Activated naive CD8-positive, alpha-beta T cell treated with anti-CD3 and anti-CD28 coated beads, Interleukin-2, amount 50 U/mL, for 24 hours (primary cell): ENCODE data around the gene GRIFIN.

ENCODE experiments used
- ATAC-seq: fragments of 150-1000 bp; cut with Tn5 transposase; one replicate; pipeline ENCODE4 v1.10.0; 2021
- DNase-seq: peaks from one replicate; pipeline ENCODE4 v3.0.0; 2021
- H3K27ac Mint-ChIP-seq: one replicate; pipeline ENCODE4 v1.8.0; 2021; ENCODE audit warnings: mild to moderate bottlenecking, mixed read lengths
- H3K27me3 Mint-ChIP-seq: one replicate; pipeline ENCODE4 v1.8.0; 2021; ENCODE audit warnings: mixed read lengths
- H3K36me3 Mint-ChIP-seq: one replicate; pipeline ENCODE4 v1.8.0; 2021; ENCODE audit warnings: low read depth, mixed read lengths
- H3K4me1 Mint-ChIP-seq: one replicate; pipeline ENCODE4 v1.8.0; 2021; ENCODE audit warnings: mixed read lengths
- H3K4me3 Mint-ChIP-seq: one replicate; pipeline ENCODE4 v1.8.0; 2021; ENCODE audit warnings: mild to moderate bottlenecking, moderate library complexity, mixed read lengths
- H3K9me3 Mint-ChIP-seq: one replicate; pipeline ENCODE4 v1.8.0; 2021; ENCODE audit warnings: mixed read lengths

Gene GRIFIN

GRCh38 chr7:2507208-2507916 is 31.2 kb upstream of the GRIFIN start:
- H3K9me3 Mint-ChIP-seq: no peaks in the 10 kb centered on the region
- peaks cover 51% of the 10 kb centered on the region for H3K4me1 Mint-ChIP-seq
- DNase-seq (no peak), ATAC-seq (no peak)
- no peaks in the 10 kb centered on the region for H3K27me3 Mint-ChIP-seq
- no peak overlapping the region for H3K4me3 Mint-ChIP-seq
- H3K27ac Mint-ChIP-seq: no peak overlapping the region
- no peaks in the 10 kb centered on the region for H3K36me3 Mint-ChIP-seq

- ATAC-seq (no peak), DNase-seq (no peak)
- no peak overlapping the region for H3K4me3 Mint-ChIP-seq
- H3K27ac Mint-ChIP-seq: no peak overlapping the region
- peaks cover 32% of the 10 kb centered on the region for H3K4me1 Mint-ChIP-seq
- no peaks in the 10 kb centered on the region for H3K36me3 Mint-ChIP-seq
- H3K9me3 Mint-ChIP-seq: no peaks in the 10 kb centered on the region
- H3K27me3 Mint-ChIP-seq: no peaks in the 10 kb centered on the region
These were observed 29.2 kb upstream of the GRIFIN start for GRCh38 chr7:2505401-2505800.

- Mint-ChIP-seq H3K4me1 (peaks cover 28% of the 10 kb centered on the region), H3K9me3 (no peaks in the 10 kb centered on the region), H3K4me3 (no peak overlapping the region), H3K36me3 (no peaks in the 10 kb centered on the region), H3K27ac (no peak overlapping the region), H3K27me3 (no peaks in the 10 kb centered on the region)
- ATAC-seq: no peak
- DNase-seq: no peak
These were observed 28.7 kb upstream of the GRIFIN start for GRCh38 chr7:2504889-2505375.

GRCh38 chr7:2504128-2504888 is 28.1 kb upstream of the GRIFIN start:
- Mint-ChIP-seq H3K36me3 (no peaks in the 10 kb centered on the region), H3K9me3 (no peaks in the 10 kb centered on the region), H3K27me3 (no peaks in the 10 kb centered on the region), H3K4me3 (no peak overlapping the region), H3K4me1 (peaks cover 21% of the 10 kb centered on the region), H3K27ac (no peak overlapping the region)
- no peak for DNase-seq
- no peak for ATAC-seq

- peaks cover 11% of the 10 kb centered on the region for H3K4me1 Mint-ChIP-seq
- no peaks in the 10 kb centered on the region for H3K9me3 Mint-ChIP-seq
- no peaks in the 10 kb centered on the region for H3K27me3 Mint-ChIP-seq
- no peak overlapping the region for H3K27ac Mint-ChIP-seq
- ATAC-seq (no peak), DNase-seq (no peak)
- no peak overlapping the region for H3K4me3 Mint-ChIP-seq
- H3K36me3 Mint-ChIP-seq: no peaks in the 10 kb centered on the region
These were observed 27.1 kb upstream of the GRIFIN start for GRCh38 chr7:2503056-2503941.

- H3K4me3 Mint-ChIP-seq: no peak overlapping the region
- no peaks in the 10 kb centered on the region for H3K36me3 Mint-ChIP-seq
- no peak for ATAC-seq
- no peak overlapping the region for H3K27ac Mint-ChIP-seq
- no peaks in the 10 kb centered on the region for H3K27me3 Mint-ChIP-seq
- no peak for DNase-seq
- no peaks in the 10 kb centered on the region for H3K9me3 Mint-ChIP-seq
- peaks cover 6% of the 10 kb centered on the region for H3K4me1 Mint-ChIP-seq
These were observed 26.4 kb upstream of the GRIFIN start for GRCh38 chr7:2502647-2502966.

- Mint-ChIP-seq H3K27me3 (no peaks in the 10 kb centered on the region), H3K36me3 (no peaks in the 10 kb centered on the region), H3K9me3 (no peaks in the 10 kb centered on the region), H3K4me3 (no peak overlapping the region), H3K4me1 (peaks cover 6% of the 10 kb centered on the region), H3K27ac (no peak overlapping the region)
- DNase-seq: no peak
- no peak for ATAC-seq
These were observed 25.9 kb upstream of the GRIFIN start for GRCh38 chr7:2501947-2502646.

GRCh38 chr7:2500701-2501100 is 24.5 kb upstream of the GRIFIN start:
- H3K4me3 Mint-ChIP-seq: no peak overlapping the region
- no peak overlapping the region for H3K27ac Mint-ChIP-seq
- no peaks in the 10 kb centered on the region for H3K27me3 Mint-ChIP-seq
- DNase-seq (no peak), ATAC-seq (no peak)
- H3K36me3 Mint-ChIP-seq: no peaks in the 10 kb centered on the region
- H3K9me3 Mint-ChIP-seq: no peaks in the 10 kb centered on the region
- H3K4me1 Mint-ChIP-seq: peaks cover 6% of the 10 kb centered on the region

GRCh38 chr7:2499719-2500430 is 23.7 kb upstream of the GRIFIN start:
- no peak for ATAC-seq

GRCh38 chr7:2499181-2499580 is 23.0 kb upstream of the GRIFIN start:
- Mint-ChIP-seq H3K36me3 (no peaks in the 10 kb centered on the region), H3K9me3 (no peaks in the 10 kb centered on the region), H3K27me3 (no peaks in the 10 kb centered on the region), H3K4me3 (no peak overlapping the region), H3K27ac (no peak overlapping the region), H3K4me1 (peaks cover 6% of the 10 kb centered on the region)
- ATAC-seq (no peak), DNase-seq (no peak)

More at GRCh38 chr7:2499719-2500430, 23.7 kb upstream of the GRIFIN start:
- no peaks in the 10 kb centered on the region for H3K9me3 Mint-ChIP-seq
- DNase-seq: no peak
- H3K27me3 Mint-ChIP-seq: no peaks in the 10 kb centered on the region
- H3K27ac Mint-ChIP-seq: no peak overlapping the region
- no peak overlapping the region for H3K4me3 Mint-ChIP-seq
- H3K36me3 Mint-ChIP-seq: no peaks in the 10 kb centered on the region
- H3K4me1 Mint-ChIP-seq: peaks cover 6% of the 10 kb centered on the region

GRCh38 chr7:2498708-2499107 is 22.5 kb upstream of the GRIFIN start:
- Mint-ChIP-seq H3K36me3 (no peaks in the 10 kb centered on the region), H3K4me3 (no peak overlapping the region), H3K4me1 (peaks cover 3% of the 10 kb centered on the region), H3K27me3 (no peaks in the 10 kb centered on the region), H3K27ac (no peak overlapping the region), H3K9me3 (no peaks in the 10 kb centered on the region)
- DNase-seq: no peak
- no peak for ATAC-seq

GRCh38 chr7:2497500-2498336 is 21.5 kb upstream of the GRIFIN start:
- no peaks in the 10 kb centered on the region for H3K9me3 Mint-ChIP-seq
- no peaks in the 10 kb centered on the region for H3K4me1 Mint-ChIP-seq
- DNase-seq: no peak
- no peak overlapping the region for H3K27ac Mint-ChIP-seq
- H3K27me3 Mint-ChIP-seq: no peaks in the 10 kb centered on the region
- H3K4me3 Mint-ChIP-seq: no peak overlapping the region
- no peak for ATAC-seq
- no peaks in the 10 kb centered on the region for H3K36me3 Mint-ChIP-seq

GRCh38 chr7:2497065-2497464 is 20.9 kb upstream of the GRIFIN start:
- peaks cover 2% of the 10 kb centered on the region for H3K9me3 Mint-ChIP-seq
- DNase-seq (no peak), ATAC-seq (no peak)
- H3K27ac Mint-ChIP-seq: no peak overlapping the region
- no peaks in the 10 kb centered on the region for H3K36me3 Mint-ChIP-seq
- H3K4me1 Mint-ChIP-seq: no peaks in the 10 kb centered on the region
- peaks cover under 1% of the 10 kb centered on the region for H3K27me3 Mint-ChIP-seq
- no peak overlapping the region for H3K4me3 Mint-ChIP-seq
